ENCODE data around the gene PACS1.

Gene PACS1

DNA sequence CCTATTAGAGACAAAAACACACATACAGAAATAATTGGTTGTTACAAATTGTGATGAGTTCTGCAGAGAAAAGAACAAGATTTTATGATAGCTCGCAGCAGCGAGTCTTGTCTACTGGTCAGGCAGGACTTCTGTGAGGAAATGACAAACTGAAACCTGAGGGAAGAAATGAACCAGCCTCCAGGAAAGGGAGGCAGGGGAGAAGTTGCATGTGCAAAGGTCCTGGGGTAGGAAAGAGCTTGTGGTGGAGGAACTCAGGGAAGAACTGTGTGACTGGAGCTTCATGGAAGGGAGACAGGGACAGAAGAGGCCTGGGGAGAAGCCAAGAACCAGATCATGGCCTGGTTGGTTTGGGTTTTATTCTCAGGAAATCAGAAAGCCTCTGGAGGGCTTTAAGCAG lies 189.2 kb downstream of the PACS1 start:
- no peak for DNase-seq (ENCODE audit: low spot score)

DNA sequence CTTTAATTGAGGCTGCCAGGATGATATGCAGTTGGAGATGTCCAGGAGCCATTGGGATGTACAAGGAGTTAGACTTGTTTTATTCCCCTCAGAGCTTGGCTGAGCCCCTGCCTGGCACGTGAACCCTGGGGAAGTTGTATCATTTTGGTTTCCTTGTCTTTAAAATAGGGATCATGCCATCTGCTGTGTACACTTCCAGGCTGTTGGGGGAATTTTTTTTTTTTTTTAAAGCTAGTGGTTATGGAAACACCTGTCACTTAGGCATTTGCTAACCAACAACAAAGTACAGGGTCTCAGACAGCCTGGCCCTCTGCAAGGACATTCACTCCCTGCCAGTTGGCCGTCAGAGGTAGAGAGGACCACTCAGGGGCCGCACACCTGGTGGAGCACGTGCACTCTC lies 189.9 kb downstream of the PACS1 start:
- no peak for DNase-seq (ENCODE audit: low spot score)

DNA sequence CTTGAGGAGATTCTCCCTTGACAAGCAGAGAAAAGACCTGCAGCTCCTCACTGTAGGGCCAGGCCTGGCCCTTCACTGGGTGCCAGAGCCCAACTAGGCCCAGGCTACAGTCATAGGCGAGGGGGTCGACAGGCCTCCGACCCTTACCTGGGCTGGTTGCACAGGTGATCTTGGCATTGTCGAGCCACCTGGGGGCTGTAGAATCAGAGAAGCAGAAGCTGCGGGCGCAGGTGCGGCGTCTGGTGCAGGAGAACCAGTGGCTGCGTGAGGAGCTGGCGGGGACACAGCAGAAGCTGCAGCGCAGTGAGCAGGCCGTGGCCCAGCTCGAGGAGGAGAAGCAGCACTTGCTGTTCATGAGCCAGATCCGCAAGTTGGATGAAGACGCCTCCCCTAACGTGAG lies 191.5 kb downstream of the PACS1 start:
- no peak for DNase-seq (ENCODE audit: low spot score)

DNA sequence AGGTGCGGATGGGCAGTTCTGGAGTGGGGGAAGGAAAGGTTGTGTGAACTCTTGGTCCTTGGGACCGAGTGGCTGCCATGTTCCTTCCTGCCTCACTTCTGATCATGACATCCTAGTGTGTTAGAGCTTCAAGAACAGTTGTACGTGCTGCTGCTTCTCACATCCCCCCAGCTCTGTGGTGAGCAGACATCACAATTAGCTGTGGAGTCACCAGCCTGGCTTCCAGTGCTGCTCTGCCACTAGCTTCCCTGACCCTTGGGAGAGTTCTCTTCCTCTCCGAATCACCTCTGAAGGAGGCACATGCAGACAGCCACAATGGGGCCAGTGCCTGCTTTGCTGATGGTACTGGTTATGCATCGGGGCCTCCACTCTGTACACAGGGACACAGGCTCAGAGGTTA lies 192.1 kb downstream of the PACS1 start:
- DNase-seq (ENCODE audit: low spot score) = no peak

DNA sequence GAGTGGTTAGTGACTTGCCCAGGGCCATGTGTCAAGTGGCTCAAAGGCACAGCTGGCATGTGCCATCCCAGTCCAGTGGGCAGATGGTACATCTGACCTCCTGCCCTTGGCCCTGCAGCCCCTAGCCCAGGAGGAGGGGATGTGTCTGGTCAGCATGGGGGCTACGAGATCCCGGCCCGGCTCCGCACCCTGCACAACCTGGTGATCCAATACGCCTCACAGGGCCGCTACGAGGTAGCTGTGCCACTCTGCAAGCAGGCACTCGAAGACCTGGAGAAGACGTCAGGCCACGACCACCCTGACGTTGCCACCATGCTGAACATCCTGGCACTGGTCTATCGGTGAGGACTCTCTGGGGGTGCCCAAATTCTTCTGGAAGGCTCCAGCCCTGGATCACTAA lies 192.6 kb downstream of the PACS1 start:
- DNase-seq (ENCODE audit: low spot score) = no peak

DNA sequence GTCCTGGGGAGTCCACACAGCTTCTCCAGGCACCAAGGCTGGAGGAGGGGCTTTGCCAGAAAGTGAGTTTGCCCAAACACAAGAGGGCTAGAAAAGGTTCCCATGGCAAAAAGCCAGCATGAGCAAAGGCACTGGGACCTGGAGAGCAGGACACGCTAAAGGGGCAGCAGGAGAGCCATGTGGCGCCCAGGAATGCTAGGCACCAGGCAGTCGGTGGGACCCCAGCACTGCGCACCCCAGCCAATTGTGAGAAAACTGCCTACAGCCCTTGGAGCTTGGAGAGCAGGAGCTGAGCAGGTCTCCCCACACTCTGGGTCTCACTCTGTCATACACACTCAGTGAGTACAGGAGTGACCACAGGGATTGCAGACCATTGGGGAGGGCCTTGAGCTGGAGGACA lies 193.2 kb downstream of the PACS1 start:
- no peak for DNase-seq (ENCODE audit: low spot score)

DNA sequence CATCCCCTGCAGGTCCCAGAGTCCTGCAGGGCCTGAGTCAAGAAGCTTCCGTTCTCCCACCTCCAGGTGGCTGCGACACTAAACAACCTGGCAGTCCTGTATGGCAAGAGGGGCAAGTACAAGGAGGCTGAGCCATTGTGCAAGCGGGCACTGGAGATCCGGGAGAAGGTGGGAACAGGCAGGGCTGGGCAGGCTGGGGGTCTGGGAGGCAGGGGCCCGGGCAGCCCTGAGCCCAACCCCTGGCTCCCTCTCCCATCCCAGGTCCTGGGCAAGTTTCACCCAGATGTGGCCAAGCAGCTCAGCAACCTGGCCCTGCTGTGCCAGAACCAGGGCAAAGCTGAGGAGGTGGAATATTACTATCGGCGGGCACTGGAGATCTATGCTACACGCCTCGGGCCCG lies 193.7 kb downstream of the PACS1 start:
- no peak for DNase-seq (ENCODE audit: low spot score)

DNA sequence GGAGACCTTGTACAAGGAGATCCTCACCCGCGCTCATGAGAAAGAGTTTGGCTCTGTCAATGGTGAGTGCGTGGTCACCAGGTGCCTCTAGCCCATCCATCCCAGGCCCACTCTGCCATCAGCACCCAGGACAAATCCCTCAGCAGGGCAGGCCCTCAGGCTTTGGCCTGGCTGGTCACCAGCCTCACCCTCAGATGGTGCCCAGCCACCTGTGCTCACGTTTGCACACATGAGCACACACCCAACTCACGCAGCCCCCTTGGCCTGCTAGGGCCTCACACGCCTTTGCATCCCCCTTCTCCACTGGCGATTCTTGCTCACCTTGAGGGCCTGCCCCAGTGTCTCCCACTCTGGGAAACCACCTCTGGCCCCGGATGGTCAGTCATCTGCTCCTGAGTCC lies 194.3 kb downstream of the PACS1 start:
- no peak for DNase-seq (ENCODE audit: low spot score)

DNA sequence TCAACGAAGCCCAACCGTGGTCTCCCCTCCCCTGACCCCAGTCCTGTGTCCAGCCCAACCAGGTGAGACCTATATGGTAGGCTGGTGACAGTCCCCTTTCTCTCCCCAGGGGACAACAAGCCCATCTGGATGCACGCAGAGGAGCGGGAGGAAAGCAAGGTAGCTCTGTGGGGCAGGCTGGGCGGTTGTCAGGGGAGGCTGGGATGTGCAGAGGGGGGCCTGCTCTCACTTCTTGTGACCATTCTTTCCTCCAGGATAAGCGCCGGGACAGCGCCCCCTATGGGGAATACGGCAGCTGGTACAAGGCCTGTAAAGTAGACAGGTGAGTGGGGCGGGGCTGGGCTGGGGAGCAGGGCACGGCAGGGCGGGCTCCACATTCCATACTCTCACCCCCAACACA lies 194.8 kb downstream of the PACS1 start:
- no peak for DNase-seq (ENCODE audit: low spot score)

DNA sequence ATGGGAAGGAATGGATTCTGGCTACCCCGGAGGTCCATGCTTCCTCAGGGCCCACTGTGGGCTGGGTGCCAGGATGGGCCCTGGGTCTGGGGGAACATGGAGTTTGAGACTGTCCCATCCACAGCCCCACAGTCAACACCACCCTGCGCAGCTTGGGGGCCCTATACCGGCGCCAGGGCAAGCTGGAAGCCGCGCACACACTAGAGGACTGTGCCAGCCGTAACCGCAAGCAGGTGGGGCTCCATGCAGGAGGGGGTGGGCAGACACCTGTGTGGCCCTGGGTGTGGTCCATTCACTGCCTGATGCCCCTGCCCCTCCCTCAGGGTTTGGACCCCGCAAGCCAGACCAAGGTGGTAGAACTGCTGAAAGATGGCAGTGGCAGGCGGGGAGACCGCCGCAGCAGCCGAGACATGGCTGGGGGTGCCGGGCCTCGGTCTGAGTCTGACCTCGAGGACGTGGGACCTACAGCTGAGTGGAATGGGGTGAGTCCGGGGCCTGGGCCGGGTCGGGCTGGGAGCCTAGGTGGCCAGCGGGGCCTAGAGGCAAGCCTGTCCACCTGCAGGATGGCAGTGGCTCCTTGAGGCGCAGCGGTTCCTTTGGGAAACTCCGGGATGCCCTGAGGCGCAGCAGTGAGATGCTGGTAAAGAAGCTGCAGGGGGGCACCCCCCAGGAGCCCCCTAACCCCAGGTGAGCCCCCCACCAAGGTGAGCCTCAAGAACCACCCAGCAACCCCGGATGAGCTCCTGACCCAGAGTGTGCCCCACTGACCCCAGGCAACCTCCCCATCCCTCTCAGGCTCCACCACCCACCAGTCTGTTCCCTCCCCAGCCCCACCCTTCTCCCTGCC lies 195.7 kb downstream of the PACS1 start:
- DNase-seq (ENCODE audit: low spot score) = no peak

DNA sequence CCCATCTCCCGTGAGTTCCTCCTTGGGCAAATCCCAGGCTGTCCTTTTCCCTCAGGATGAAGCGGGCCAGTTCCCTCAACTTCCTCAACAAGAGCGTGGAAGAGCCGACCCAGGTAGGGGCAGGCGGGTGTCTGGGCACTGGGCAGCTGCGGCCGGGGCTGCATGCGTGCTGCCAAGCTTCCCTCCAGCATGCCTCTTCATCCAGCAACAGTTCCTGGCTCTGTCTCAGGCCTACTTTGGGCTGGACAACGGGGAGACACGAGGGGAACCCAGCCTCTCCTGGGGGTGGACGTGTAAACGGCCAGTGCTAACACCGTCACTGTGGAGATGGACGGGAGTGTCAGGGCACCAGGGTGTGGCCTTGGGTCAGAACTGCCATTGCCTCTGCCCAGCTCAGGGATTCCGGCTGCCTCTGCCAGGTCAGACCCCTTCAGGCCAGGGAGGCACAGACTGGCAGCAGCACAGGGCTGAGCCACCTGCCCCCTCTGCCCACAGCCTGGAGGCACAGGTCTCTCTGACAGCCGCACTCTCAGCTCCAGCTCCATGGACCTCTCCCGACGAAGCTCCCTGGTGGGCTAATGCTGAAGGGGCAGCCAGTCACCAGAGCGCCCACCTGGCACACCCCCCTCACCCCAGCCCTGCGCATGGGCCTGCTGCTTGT lies 196.4 kb downstream of the PACS1 start:
- DNase-seq (ENCODE audit: low spot score) = no peak

DNA sequence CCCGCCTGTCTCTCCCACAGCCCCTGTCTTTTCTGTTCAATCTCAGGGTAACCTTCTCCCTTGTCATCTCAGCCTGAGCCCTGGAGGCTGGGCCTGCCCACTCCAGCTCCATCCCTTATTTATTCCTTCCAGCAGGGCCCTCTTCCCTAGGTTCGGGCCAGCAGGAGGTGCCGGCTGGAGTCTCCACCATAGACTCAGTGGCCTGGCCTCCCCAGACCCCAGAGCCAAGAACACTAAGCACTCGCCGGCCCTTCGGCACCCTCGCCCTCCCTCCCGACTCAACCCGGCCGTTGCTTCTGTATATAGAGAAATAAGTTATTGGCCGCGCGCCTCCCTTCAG lies 196.9 kb downstream of the PACS1 start:
- DNase-seq (ENCODE audit: low spot score) = no peak

DNA sequence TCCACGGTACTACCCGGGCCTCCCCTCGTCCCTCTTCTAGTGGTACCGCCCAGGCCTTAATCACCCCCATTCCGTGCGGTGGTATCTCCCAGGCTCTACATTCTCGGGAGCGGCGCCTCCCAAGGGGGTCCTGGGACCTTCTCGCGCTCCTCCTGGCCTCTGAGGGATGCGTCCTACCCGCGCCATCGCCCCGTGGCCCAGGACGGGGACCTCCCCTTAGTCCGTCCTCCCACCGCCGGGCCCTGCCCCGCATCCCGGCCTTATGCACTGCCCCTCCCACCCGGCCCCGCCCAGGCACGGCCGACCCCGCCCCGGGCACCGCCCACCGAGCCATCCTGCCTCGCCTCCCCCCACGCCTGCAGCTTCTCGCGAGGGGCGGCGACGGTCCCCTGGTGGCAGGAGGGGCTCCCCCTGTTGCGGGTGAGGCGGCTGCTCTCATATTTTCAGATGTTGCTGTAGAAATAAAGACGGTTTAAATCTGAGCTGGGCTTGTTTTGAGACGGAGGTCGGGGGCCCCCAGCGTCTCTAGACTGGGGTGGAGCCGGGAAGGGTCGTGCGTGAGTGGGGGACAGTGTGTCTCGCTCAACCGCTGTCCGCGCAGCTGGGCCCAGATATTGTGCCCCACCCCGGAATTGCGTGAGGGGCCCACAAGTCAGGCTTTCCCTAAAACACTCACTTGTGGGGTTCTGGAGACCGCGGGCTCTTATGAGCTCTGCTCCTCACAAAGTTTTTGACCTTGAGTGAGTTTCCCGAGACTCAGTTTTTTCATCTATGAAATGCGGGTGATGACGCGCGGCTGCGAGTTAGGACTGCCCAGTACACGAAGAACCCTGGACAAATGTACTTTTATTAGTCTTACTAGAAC lies 197.5 kb downstream of the PACS1 start:
- DNase-seq (ENCODE audit: low spot score) = peak; percentile 90

DNA sequence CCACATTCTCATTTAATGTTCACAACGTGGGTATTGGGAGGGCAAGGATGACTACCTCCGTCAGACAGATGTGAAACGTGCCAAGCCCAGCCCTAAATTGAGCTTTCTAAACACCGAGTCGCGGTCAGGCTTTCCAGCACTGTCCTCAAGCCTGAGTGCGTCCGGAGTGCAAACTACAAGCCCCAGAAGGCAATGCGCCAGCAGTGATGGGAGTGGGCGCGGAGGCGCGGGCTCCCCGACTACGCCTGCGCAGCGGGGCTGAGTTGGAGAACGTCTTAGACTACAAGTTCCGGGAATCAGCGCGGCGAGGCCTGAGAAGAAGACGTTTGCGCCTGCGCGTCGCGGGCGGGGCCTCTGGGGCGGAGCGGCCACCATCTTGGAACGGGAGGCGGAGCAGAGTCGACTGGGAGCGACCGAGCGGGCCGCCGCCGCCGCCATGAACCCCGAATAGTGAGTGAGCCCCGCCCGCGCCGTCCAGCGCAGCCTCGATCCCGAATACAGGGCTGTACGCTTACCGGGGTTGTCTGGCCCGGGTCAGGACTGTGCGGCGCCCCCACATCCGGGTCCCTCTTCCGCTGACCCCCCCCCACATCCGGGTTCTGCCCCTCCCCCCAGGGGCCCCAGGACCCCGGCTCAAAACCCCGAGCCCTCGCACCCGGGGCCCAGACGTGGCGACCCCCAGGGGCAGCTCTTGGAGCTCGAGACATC lies 198.3 kb downstream of the PACS1 start, which contains the start of gene RAB1B:
RAB1B (plus strand) TSS at position 396 of the 708 bp plus-strand sequence; CDS start at position 437, 41 bp downstream.
- DNase-seq (ENCODE audit: low spot score) = peak; percentile 99

DNA sequence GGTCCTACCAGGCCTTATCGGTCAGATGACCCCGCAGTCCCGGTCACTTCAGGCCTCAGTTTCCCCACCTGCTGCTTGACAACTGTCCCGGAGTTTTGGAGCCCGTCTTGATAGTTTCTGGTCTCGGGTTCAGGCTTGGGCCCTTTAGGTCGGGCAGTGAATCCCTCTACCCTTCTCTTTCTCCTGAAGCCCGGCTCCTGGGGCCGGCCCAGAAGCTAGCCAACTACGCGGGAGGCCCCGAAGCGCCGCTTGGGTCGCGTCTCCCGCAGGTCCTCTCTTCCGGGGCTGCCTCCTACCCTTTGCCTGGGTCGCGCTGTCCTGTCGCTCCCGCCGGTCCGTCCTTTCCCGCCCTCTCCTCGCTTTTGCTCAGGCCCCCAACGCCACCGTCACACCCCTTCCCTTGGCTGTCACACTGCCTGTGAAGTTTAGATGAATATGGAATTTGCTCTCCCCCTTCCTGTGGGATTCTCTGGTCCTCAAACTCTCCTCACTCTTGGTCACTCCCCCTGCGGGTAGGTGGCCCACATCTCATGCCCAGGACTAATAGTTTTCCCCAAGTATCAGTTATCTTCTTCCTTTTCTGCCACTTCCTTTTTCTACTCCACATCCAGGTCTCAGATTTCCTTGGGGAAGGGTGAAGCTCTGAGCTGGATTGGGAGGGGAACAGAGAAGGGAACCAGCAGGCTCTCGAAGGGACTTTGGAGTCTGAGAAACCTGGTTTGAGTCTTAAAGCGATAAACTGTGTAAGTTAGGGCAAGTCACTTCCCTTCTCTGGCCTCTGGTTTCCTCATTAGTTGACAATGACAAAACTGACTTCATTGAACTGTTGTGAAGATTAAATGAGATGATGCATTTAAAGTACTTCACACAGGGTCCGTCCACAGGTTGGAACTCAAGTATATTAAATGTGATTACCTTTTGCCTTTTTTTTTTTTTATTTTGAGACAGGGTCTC lies 199.2 kb downstream of the PACS1 start:
- DNase-seq (ENCODE audit: low spot score) = no peak

DNA sequence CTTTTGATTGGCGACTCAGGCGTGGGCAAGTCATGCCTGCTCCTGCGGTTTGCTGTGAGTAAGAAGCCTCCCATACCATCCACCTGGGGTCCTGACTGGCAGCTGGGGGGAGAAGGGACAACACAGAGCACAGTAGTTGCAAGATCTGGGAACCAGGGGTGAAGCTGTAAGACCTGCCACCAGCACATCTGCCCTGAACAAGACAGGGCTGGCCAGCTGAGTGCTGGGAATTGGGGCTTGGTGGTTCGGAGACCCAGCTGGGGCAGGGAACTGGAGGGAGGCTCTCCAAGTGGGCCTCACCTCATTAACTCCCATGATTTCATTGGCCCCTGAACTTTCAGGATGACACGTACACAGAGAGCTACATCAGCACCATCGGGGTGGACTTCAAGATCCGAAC lies 201.7 kb downstream of the PACS1 start:
- no peak for DNase-seq (ENCODE audit: low spot score)

DNA sequence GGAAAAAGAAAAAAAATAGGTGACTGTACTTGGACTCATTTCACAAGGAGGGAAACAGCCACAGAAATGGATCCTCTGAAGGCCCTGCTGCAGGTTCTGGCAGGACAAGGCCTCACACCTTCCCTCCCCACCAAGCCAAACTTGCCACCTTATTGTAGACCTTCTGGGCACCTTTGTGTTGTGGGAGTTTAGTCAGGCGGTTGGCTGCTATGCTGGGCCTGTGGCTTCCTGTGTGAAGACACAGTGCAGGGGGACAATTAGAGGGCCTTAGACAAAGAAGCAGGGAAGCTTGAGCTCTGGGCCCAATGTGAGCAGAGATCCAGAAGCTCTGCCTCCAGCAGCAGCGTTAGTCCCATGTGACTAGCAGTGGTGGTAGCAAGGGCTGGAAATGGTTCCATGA lies 202.5 kb downstream of the PACS1 start:
- no peak for DNase-seq (ENCODE audit: low spot score)

DNA sequence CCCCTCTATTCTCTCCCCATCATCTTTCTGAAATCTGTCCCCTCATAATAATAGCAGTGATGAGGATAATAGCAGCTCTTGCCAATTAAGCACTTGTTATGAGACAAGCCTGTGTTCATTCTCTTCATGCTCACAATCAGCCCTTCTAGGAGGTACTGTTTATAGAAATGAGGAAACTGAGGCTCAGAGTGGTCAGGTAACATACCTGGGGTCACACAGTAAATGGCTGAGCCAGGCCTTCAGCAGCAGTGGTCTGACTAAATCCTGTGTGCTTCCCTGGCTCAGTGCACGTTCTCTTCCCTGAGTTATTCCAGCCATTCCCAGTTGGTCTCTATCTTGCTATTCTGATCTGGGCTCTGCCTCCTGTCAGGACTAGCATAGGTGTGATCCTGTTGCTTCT lies 204.1 kb downstream of the PACS1 start:
- no peak for DNase-seq (ENCODE audit: low spot score)

DNA sequence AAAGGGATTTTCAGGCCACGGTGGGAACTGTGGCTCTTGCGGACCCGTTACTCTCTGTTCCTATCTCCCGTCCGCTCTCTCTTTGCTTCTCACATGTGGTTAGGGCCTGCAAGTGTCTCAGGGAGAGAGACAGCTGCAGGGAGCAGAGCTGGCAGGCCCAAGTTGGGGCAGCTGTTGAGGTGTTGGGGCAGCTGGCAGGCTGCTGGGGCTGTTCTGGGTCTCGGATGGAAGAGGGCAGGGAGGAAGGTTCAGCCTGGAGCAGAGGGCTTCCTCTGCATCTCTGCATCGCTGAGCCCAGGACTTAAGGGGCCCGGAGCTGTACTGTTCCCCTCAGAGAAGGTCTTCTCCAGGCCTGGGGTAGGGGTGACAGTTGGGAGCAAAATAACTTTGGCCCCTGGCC lies 205.3 kb downstream of the PACS1 start:
- no peak for DNase-seq (ENCODE audit: low spot score)

DNA sequence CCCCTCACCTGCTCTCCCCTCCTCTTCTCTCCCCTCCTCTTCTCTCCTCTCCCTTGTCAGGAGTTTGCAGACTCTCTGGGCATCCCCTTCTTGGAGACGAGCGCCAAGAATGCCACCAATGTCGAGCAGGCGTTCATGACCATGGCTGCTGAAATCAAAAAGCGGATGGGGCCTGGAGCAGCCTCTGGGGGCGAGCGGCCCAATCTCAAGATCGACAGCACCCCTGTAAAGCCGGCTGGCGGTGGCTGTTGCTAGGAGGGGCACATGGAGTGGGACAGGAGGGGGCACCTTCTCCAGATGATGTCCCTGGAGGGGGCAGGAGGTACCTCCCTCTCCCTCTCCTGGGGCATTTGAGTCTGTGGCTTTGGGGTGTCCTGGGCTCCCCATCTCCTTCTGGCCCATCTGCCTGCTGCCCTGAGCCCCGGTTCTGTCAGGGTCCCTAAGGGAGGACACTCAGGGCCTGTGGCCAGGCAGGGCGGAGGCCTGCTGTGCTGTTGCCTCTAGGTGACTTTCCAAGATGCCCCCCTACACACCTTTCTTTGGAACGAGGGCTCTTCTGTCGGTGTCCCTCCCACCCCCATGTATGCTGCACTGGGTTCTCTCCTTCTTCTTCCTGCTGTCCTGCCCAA lies 206.0 kb downstream of the PACS1 start:
- DNase-seq (ENCODE audit: low spot score) = no peak

Measured in putamen (tissue), 1 donor.